HG03432 (cell line): ENCODE data around the gene GDF15.
"Not testable (repeated sequence)": the region's sequence is repeated elsewhere in the genome, so short reads cannot be mapped to it uniquely, and the experiment has no call there.

Experiments used
- ATAC-seq: cut with Tn5 transposase; IDR thresholded peaks from one replicate; pipeline ENCODE4 v1.9.1; 2021; ENCODE audit warnings: mild to moderate bottlenecking, moderate library complexity; ENCODE audit not compliant: unreplicated experiment

The GDF15 gene

DNA sequence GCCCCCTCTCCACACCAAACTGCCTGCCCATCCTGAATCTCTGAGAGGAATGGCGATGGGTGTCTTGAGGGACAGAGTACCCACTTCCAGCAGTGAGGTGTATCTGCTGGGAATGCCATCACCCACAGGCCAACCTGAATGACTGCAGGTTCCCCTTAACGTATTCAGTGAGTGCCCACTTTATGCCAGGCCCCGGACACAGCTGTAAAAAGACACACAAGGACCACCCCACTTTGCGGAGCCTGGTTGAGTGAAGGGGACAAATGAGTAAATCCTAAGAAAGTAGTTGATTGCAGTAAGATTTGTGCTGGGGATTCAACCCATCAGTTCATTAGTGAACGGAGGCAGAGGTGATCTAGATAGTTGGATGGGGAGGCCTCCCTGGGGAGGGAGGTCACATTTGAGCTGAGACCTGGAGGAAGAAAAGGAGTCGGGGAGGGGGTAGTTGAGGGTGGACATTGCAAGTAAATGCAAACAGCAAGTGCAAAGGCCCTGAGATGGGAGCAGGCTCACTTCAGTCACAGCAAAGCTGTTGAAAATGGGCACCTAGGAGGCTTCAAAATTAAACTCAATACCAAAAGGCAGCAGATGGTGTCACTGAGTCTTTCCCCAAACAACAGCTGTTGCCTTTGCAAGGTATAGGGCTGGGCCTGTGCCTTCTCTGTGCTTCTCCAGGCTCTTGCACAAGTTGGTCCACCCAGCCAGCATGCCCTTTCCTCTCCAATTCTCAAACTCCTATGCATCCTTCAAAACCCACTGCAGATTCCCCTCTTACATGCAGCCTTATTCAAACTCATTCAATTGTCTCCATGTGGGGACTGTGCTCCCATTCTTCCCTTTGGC is 4.3 kb downstream of the GDF15 start:
- no peak for ATAC-seq

DNA sequence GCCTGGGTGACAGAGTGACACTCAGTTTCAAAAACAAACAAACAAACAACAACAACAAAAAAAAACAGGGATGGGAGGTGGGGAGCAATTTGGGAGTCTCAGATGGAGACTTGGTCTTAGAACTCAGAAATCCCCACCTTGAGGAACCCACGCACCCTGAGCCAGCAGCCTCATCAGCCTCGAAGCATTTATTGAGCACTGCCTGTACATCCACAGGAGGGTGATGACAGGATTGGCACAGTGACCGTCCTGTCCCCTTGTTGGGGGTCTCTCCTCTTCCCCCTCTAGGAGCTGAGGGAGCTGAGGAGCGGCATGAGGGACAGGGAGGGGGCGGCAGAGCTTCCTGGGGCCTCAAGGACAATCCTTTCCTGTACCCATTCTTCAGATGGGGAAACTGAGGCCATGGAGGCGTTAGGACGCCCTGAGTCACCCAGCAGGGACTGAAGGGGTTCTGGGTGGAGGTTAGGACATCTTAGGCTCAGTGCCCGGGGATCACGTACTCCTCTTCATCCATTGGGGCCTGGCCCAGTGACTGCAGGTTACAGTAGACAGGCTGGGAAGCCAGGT is 5.6 kb downstream of the GDF15 start:
- ATAC-seq: no peak

DNA sequence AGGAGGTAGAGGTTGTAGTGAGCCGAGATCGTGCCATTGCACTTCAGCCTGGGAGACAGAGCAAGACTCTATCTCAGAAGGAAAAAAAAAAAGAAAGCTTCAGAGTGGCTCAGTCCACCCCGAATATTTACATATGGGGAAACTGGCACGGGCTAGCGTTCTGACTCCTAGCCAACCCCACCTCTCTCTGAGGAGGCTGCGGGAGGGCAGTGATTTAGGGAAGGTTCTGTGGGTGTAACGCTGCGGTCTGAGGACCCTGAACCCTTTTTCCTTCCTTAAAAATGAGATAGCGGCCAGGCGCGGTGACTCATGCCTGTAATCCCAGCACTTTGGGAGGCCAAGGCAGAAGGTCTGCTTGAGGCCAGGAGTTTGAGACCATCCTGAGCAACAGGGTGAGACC is 6.5 kb downstream of the GDF15 start:
- ATAC-seq: no peak

DNA sequence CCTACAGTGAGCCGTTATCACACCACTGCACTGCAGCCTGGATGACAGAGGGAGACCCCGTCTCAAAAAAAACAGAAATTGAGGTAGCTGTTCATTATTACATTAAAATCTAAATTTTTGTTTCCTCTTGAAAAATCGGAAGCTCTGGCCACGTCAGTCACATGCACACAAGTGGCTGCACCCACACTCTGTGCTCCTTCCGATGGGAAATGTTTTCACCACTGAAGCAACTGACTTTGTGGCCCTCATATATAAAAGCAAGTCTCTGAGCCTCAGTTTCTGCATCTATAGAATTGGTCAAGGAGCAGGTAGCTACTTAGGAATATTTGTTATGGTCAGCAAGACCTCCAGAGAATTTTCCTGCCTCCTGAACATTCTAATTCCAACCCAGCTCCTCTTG is 7.0 kb downstream of the GDF15 start:
- ATAC-seq: no peak

DNA sequence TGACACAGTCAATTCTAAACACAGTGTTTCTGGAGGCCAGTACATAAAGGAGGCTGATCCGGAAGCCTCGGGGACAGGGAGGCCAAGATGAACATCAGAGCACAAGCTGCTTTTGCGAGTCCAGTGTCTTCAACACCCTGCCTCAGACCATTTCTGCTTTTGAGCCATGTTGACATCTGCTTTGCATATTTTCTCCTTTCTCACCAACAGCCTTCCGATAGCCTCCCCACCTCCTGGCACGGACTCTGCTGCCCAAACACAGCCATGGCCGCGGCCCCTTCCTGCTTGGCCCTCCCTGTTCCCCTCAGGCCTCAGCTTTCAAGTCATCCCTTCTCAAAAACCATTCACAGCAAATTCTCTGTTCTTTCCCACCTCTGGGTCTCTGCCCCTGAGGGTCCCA is 7.9 kb downstream of the GDF15 start:
- no peak for ATAC-seq

DNA sequence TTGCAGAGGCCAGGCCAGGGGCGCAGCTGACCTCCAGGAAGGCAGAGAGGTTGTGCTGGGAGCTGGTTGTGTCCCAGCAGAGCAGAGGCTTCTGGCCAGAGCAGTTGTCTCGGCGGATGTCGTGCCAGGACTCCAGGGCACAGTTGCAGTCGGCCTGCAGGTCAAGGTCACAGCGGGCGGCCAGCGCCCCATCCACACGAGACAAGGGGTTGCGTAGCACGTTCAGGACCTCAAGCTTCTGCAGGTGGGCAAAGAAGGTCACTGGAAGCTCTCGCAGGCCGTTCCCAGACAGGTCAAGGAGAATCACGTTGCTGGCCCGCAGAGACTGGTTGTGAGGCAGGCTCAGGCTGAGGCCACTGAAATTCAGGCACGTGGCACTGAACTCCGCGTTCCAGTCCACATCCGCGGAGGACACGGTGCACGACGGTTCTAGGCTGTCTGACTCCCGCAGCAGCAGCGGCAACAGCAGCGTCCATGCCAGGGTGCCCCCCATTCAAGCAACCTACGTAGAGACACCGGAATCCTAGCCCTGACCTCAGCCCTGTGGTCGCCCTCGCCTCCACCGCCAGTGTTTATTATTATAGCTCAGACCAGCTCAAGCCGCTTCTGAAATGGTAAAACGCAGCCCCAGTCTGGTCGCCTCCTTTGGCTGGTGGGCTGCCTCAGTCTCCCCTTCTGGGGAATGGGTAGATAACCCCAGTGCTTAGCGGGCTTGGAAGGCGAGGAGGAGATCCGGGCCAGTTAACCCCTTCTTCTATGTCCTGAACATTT is 10.7 kb downstream of the GDF15 start:
- no peak for ATAC-seq

DNA sequence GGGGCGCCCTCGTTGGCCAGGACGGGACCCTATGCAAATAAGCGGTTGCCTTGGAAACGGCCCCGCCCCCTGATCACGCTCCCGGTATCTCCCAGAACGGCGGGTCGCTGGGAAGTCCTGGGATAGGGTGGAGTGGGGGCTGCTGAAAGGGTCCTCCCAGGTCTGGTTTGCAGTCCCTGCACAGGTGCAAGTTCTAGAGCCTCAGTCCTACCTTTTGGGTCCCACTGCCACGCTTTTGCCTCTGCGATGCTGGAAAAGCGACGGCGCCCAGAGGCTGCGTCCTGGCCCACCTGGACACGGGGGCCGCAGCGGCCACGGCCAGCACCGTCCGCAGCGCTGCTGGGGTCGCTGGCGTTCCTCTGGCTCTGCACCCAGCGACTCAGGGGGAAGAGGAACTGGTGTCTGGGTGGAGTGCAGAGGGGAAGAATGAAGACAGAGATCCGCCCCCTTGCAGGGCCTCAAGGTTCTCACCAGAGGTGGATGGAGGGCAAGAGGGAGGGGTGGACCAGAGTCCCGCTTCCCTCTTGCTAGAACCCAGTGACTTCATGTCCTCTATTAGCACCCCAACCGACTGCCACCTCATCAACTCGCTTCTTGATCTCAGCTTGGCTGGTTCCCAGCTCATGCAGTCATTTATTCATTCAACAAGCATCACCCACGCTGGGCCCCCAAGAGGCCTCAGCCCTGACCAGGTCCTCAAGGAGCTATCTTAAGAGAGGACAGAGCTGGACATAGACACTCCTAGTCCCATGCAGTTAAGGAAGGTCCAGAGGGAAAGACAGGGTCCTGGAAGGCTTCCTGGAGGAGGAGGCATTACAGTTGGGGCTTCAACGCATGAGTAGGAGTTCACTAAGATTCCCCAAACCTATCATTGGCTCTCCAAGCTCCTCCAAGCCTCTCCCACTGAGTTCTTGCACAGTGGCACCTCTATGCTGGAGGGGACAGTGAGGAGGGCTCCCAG is 11.6 kb downstream of the GDF15 start, which contains the start of gene LRRC25:
LRRC25 (minus strand) TSS at position 381 of the 961 bp plus-strand sequence. CDS start 659 bp downstream, outside the sequence.
- no peak for ATAC-seq

DNA sequence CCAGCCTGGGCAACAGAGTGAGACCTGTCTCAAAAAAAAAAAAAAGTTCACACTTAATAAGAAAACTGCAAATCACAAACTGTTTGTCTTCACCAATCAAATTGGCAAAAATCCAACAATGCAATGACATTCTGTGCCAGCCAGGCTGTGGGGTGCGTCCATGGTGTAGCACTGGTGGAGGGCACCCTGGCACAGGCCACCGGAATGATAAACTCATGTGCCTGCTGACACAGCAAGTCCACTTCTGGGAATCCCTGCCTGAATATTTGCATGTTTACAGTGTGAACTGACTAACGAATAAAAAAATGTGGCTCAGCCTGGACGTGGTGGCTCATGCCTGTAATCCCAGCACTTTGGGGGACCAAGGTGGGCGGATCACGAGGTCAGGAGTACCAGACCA is 13.1 kb downstream of the GDF15 start:
- ATAC-seq: no peak

DNA sequence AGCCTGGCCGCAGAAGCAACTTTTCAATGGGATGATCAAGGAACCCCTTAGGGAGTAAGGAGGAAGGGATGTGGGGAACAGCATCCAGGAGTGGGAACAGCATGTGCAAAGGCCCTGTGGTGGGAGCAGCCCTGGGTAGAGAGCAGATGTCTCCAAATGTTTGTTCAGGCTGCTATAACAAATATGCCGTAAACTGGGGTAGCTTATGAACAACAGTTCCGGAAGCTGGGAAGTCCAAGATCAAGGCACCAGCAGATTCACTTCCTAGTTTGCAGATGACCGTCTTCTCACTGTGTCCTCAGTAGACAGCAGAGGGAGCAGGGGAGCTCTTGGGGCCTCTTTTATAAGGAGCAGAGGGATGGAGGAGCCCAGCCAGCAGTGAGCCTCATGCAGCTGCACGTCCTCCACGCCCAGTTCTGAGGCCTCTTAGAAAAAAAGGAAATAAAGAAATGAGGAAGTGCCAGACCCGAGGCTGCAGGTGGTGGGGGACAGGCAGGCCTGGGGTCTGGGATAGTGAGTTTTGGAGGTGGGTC is 15.7 kb downstream of the GDF15 start:
- no peak for ATAC-seq

DNA sequence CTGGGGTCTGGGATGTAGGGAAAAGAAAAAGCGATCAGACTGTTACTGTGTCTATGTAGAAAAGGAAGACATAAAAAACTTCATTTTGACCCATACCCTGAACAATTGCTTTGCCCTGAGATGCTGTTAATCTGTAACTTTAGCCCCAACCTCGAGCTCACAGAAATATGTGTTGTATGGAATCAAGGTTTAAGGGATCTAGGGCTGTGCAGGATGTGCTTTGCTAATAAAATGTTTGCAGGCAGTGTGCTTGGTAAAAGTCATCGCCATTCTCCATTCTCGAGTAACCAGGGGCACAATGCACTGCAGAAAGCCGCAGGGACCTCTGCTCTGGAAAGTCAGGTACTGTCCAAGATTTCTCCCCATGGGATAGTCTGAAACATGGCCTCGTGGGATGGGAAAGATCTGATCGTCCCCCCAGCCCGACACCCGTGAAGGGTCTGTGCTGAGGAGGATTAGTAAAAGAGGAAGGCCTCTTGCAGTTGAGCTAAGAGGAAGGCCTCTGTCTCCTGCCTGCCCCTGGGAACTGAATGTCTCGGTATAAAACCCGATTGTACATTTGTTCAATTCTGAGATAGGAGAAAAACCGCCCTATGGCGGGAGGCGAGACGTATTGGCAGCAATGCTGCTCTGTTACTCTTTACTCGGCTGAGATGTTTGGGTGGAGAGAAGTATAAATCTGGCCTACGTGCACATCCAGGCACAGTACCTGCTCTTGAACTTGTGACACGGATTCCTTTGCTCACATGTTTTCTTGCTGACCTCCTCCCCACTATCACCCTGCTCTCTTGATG is 16.7 kb downstream of the GDF15 start:
- ATAC-seq: not testable (repeated sequence)

DNA sequence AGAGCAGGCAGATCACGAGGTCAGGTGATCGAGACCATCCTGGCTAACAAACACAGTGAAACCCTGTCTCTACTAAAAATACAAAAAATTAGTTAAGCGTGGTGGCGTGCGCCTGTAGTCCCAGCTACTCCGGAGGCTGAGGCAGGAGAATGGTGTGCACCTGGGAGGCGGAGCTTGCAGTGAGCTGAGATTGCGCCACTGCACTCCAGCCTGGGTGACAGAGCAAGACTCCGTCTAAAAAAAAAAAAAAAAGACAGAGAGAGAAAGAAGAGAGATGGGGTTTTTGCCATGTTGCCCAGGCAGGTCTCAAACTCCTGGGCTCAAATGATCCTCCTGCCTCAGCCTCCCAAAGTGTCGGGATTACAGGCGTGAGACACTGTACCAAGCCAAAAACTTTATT is 19.8 kb downstream of the GDF15 start:
- ATAC-seq: not testable (repeated sequence)

DNA sequence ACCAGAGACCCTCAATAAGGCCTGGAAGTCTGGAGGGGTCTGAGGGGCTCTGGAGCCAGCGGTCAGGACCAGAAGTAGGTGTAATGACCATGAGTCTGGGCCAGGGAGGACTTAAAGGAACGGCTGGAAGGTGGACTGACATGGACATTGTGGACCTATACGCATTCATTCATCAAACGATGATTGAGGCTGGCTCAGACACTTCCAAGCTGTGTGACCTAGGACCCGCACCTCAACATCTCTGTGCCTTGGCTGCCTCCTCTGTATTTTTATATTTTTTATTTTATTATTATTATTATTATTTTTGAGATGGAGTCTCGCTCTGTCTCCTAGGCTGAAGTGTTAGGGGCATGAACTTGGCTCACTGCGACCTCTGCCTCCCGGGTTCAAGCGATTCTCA is 20.8 kb downstream of the GDF15 start:
- no peak for ATAC-seq

DNA sequence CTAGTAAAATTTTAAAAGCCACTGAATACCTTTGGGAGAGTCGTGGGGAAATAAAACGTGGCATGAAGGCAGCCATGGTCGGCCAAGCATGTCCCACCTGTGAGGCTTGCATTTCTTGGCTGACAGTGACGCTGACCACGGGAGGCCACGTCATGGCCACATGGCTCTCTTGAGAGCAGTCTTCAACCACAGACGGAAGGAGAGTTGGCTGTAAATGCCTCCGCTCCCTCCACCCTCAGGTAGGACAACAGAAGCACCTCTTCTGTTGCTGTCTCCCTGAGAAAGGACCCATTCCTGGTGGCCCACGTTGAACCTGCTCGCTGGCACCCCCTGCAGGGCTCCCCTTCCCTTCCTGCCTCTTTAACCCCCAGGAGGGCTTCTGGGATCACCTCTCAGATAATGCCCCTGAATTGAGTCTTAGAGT is 22.1 kb downstream of the GDF15 start:
- ATAC-seq: peak; percentile 67

DNA sequence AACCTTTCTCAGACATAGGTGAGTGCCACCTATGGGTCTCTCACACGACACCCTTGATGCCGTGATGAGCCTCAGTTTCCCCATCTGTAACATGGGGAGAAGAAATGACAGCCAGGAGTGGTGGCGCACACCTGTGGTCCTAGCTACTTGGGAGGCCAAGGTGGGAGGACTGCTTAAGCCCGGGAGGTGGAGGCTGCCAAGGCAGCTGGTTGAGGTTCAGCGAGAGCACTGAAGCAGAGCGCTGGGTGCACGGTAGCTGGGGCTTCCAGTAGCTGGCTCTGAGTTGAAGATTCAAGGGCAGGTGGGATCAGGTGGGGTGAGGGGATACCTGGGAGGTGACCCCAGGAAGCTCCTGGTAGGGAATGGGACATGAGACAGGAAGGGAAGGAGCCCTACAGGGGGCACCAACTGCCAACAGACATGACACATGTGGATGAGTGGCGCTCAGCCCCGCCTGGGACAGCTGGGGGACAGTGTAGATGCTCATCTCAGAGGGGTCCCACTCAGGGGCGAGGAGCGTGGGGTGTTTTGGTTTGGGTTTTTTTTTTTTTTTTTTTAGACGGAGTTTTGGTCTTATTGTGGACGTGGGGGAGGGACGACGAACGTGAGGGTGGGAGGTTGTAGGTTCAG is 26.8 kb downstream of the GDF15 start:
- ATAC-seq: no peak

DNA sequence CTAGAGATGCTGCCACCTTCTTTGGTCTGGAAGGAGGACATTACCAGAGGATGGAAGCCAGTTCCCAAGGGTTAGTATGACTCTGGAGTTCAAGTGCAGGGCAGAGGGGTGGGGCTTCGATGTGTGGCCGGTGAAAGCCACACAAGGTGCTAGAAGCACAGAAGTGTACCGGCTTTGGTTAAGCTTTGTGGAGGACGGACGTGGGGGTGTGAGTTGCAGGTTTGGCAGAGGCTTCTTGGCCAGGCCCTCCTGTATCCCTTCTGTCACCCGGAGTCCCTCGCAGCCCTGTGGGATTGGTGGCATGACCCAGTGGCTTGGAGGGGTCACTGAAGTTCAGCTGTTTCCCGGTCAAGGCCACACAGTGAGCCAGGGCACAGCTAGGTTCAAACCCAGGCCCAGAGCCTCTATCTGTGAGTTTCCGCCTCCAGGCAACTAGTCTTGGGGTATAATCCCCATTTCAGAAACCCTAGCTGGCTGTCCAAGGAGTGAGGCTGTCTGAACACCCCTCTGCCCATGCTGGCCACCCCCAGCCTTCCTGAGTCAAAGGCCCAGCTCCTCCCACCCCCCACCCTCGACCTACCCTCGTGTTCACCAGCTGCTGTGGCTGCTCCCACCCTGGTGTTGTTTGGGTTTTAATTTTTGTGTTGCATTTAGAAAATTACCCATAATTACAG is 28.7 kb downstream of the GDF15 start:
- no peak for ATAC-seq

DNA sequence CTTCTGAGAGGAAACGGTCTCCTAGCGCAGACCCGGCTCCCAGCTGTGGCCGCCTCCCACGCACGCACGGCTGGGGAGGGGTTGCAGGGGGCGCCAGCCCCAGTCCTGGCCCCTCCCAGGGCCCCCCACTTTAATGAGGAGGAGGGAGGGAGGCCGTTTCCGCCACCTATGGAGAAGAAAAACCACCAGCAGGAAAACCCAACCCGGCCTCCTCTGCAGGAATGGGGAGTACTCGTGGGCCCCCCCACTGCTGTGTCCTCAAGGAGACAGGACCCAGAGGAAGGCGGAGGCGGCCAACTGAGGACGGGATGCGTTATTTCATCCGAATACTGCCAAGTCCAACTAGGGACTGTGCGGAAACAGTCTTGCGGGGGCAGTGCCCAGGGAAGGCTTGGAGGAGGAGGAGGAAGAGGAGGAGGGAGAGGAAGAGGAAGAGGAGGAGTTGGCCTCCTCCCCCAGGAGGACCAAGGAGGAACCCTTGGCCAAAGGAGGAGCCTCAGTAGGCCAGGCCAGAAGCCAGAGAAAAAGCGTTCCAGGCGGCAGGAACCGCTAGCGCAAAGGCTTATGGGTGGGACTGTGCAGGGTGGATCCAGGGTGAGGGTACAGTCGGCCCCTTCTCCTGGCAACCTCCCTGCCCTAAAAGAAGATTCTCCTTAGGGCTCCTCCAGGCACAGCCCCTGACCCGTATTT is 29.4 kb downstream of the GDF15 start:
- ATAC-seq: no peak

DNA sequence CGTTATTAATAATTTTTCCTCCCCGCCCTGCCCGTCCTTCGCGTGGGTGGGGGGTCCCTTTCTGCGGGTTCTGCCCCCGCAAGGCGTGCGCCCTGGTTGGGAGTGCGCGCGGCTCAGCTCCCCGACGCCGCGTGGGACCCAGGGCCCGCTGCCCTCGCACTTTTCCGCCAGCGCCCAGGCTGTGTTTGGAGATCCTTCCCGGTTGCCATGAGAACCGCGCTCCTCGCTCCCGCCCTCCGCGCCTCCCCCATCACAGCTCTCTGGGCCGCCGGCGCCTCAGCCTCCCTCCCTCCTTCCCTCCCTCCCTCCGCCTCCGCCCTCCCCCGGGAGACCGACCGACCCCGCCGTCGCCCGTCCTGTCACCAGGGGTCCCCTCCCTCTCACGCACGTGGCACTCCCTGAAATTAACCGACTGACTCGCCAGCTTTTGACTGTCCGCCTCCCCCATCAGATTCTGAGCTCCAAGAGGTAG is 30.9 kb downstream of the GDF15 start:
- ATAC-seq: no peak
